ENCODE results near the gene ANKRD31.

GRCh38 chr5:75243510-75243909, 6.8 kb upstream of the ANKRD31 start:
- TF ChIP-seq CTCF (IDR thresholded peaks at IDR 0.05) = no peak
- TF ChIP-seq POLR2AphosphoS5 (IDR thresholded peaks at IDR 0.05; ENCODE audit: insufficient read depth in 1 of 2, low read depth in 1 of 2) = no peak
- TF ChIP-seq POLR2A (IDR thresholded peaks at IDR 0.05) = no peak

All from vagina (tissue), 2 donors.